LNCaP clone FGC (cell line): ENCODE results near the gene DAAM1.

Experiments
- DNase-seq: peaks from one replicate; pipeline ENCODE4 v3.0.0-alpha.2; 2011; ENCODE audit warnings: low read depth
- H3K4me3 ChIP-seq: 2 replicates; pipeline ENCODE4 v1.5.1; 2011; ENCODE audit warnings: mild to moderate bottlenecking, low read depth, low read length, control low read depth
- CTCF ChIP-seq: IDR thresholded peaks from 2 replicates; pipeline ENCODE4 v1.5.1; 2012; ENCODE audit warnings: mild to moderate bottlenecking; ENCODE audit not compliant: control insufficient read depth, insufficient read depth; ENCODE audit errors: extremely low read depth

DAAM1 gene

GRCh38 chr14:59249029-59249428, 60.6 kb downstream of the DAAM1 start:
- H3K4me3 ChIP-seq, result no peak overlapping the region
- no peak for TF ChIP-seq CTCF
- no peak for DNase-seq

- no peak for DNase-seq
- H3K4me3 ChIP-seq, result no peak overlapping the region
- no peak for TF ChIP-seq CTCF
These were observed 63.6 kb downstream of the DAAM1 start for GRCh38 chr14:59251811-59252771.

GRCh38 chr14:59252772-59253500, 64.5 kb downstream of the DAAM1 start:
- no peak for DNase-seq
- H3K4me3 ChIP-seq, result no peak overlapping the region
- TF ChIP-seq CTCF, result no peak

GRCh38 chr14:59253527-59253926, 65.1 kb downstream of the DAAM1 start:
- no peak overlapping the region for H3K4me3 ChIP-seq
- no peak for TF ChIP-seq CTCF
- no peak for DNase-seq

- no peak for TF ChIP-seq CTCF
- peak overlapping the region; percentile 23; the same call in 1 of the 2 replicates for H3K4me3 ChIP-seq
- DNase-seq, result peak; percentile 94
These were observed 65.9 kb downstream of the DAAM1 start for GRCh38 chr14:59254146-59254910.

- TF ChIP-seq CTCF, result no peak
- DNase-seq, result no peak
- no peak overlapping the region for H3K4me3 ChIP-seq
These were observed 66.6 kb downstream of the DAAM1 start for GRCh38 chr14:59254911-59255545.
